ENCODE results near the gene NGEF.
"Not testable (repeated sequence)": the region's sequence is repeated elsewhere in the genome, so short reads cannot be mapped to it uniquely, and the experiment has no call there.

NGEF gene

DNA sequence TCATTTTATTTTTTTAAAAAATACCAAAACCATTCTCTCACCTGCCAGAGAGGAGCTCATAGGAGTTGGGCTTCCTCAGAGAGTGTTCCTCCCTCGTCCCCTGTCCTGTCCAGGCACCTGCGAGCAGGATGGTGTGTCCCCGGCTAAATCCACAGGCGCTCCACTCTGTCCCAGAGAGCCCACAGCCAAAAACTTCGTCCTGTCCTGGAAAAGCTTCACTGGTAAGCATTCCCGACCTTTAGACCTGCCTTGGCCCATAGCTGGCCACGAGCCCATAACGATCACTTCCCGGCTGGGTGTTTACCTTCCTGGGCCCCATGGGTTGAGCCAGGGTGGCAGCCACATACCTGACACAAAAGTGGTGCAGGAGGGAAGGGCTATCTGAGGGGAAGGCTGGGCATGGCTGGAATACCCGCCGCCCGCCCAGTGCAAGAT, at the start of gene NGEF:
TSS of gene NGEF (minus strand) at position 230 of the 435 bp plus-strand sequence. CDS start 38,366 bp downstream, outside the sequence.
- no peak for DNase-seq

GRCh38 chr2:233062451-233062850, 49.4 kb upstream of the NGEF start:
- DNase-seq, result no peak

- DNase-seq, result no peak
Observed at GRCh38 chr2:233061591-233062450, 48.8 kb upstream of the NGEF start.

DNA sequence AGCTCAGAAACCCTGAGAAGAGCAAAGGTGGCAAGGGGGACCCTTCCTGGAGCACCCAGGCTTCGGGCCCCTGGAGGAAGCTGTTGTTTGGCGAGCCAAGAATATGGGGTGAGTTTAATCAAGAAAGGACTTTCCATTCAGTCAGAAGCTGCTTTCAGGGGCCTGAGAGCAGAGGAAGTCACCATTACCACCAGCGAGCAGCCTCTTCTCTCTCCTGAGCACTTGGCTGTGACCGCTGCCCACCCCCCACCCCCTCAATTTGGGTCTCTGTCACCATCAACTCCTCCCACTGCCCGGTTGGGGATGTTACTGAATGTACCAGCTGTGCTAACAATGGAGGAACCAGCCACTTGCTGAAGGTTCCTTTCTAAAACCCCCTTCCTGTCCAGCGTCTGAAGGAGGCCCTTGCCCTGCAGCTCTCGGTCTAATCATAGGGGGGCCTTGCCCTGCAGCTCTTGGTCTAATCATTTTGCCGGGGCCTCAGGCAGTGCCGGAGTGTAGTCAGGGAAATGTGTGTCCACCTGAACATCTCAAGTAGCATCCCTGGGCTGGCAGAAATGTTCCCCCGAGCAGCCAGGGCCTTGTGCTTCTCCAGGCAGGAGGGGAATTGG, 48.0 kb upstream of the NGEF start:
- no peak for DNase-seq

- DNase-seq, result no peak
Observed at GRCh38 chr2:233060501-233060979, 47.5 kb upstream of the NGEF start.

- no peak for DNase-seq
Observed at GRCh38 chr2:233059797-233060500, 46.9 kb upstream of the NGEF start, which contains the start of gene INPP5D. TSS of gene INPP5D (plus strand) at chr2:233060342. CDS start at chr2:233060479, 137 bp downstream.

DNA sequence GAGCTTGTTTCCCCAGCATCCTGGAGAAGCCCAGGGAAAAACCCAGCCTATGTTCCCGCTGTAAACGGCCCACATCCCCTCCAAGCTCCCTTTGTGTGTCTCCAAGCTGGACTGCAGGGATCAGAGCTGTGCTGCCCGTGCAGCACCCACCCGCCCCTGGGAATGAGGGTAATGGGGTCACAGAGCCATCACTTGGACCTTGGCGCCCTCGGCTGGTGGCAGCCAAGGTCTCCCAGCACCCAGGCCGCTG, 46.4 kb upstream of the NGEF start:
- DNase-seq, result no peak

GRCh38 chr2:233058717-233059546, 45.9 kb upstream of the NGEF start:
- DNase-seq, result no peak

GRCh38 chr2:233056961-233057605, 44.0 kb upstream of the NGEF start:
- DNase-seq, result no peak

DNA sequence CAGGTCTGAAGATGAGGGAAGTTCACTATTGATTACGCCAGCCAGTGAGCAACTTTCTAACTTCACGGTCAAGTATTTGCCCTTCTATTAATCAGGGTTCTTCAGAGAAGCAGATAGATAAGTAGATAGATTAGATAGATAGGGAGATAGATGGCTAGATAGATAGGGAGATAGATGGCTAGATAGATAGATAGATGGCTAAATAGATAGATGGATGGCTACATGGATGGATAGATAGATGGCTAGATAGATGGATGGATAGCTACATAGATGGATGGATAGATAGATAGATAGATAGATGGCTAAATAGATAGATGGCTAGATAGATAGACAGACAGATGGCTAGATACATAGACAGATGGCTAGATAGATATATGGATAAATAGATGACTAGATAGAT, 42.3 kb upstream of the NGEF start:
- DNase-seq, result no peak

DNA sequence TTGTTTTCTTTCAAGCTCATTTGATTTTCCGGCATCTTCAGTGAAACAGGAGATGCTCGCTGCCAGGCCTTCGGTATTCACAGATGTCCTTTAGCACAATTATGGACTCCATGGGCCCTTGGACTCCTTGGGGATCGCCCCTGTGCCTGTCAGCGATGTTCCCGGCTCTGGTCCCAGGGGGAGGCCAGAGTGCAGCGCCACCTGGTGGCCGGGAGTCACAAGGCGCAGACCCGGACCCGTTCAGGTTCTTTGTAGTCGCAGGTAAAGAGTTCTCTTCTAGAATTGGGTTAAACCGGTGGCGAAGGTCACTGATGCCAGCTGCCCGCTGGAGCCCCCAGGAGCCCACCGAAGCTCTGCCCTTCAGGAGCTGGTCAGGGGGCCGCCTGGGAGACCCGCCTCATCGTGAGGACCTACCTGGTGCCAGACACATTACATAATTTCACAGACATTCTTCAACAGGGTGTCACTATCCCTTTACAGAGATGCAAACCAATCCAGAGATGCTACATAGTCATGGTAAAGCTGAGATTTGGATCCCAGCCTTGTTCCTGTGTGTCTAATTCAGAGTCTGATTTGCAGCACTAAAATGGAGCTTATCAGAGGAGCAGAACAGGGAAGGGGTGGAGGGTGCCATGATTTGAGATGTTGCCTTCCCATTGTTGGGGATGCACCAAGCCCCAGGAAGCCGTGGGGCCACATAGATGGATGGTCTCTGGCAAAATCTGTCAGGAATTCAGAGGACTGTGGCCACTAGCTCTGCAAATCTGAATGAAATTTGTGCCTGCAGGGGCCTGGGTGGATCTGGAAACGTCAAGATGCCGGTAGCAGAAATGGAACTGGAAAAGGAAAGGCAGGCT, 41.1 kb upstream of the NGEF start:
- DNase-seq, result peak; percentile 11

- DNase-seq, result not testable (repeated sequence)
Observed at GRCh38 chr2:233052517-233052916, 39.5 kb upstream of the NGEF start.

GRCh38 chr2:233051241-233052149, 38.4 kb upstream of the NGEF start:
- DNase-seq, result no peak

DNA sequence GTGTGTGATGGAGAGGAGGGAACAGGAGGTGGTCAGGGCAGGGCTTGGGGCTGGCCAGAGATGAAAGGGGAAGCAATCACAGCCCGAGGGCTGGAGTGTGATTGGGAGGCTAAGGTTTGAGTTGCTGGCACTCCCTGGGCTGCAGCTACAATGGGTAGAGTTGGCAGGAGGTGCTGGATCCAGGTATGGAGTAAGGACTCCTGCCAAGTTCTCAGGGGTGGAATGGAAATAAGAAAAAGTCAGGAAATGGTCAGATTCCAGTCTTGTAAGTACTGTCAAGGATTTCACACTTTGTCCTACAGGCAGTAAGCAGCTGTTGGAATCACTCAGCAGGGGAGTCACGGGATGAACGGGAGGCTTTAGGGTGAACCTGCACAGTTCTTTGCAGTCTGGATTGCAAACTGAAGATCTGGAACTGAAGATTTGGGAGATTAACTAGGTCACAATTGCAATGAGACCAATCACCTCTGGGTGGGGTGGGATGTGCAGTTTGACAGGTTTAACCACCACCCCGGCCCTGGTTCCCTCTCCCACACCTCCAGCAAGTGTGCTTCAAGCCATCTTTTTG, 36.2 kb upstream of the NGEF start:
- no peak for DNase-seq

- no peak for DNase-seq
Observed at GRCh38 chr2:233048569-233049193, 35.6 kb upstream of the NGEF start.

DNA sequence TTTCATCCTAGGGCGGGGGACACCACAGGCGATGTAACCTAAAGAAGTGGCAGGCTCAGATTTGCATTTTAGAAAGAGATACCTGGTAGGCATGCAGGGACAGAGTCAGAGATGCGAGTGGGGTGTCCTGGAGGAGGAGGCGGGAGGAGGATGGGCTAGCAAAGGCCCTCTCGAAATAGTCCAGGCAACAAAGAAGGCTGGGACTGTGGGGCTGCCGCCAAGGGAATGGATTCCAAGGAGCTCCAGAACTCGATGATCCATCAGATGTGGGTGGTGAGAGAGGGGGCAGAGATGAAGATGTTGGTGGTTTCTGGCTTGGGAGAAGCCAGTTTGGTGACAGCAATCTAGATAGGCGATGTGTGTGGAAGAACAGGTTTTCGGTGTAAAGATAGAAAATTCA, 34.6 kb upstream of the NGEF start:
- DNase-seq, result no peak

DNA sequence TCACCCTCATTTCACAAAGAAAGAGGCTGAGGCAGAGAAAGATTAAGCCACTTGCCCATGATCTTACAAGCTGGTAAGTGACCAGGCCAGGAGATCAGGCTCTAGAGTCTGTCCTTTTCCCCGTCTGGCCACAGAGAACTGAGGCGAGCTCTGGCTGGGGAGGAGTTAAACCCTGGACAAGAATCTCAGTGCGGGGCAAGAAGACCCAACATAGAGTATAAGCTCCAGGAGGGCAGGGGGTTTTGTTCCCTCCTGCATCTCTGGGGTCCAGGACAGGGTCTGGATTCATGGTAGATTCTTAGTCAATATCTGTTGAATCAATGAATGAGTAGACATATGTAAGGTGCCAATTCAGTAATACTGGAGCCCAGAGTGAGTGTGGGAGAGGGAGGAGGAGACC, 34.1 kb upstream of the NGEF start:
- DNase-seq, result no peak

DNA sequence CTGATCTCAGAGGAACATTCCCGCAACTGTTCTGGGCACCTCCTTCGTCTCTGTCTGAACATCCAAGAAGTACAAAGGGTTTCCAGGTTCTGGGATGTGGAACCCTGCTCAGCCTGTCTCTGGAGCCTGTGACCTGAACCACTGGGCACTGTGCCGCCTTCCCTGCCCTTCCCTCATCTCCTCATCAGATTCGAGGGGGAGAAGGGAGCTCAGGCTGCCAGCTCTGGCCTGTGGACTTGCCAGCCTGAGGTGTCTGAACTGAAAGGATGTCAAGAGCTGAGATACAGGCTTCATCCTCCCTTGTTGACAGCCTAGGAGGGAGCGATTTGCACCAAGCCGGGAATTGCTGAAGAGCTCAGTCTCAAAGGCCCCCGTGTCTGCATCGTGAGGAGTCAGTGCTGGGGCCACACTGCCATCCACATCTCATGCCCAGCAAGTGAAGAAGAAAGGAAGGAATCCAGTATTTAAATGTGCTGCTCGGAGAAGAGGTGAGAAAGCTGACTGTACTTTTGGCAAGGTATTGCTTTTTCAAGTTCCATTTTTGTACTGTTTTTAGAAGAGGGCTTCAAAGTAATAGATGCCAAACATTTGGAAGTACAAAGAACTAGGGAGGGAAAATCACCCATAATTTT, 32.0 kb upstream of the NGEF start:
- DNase-seq, result no peak

- no peak for DNase-seq
Observed at GRCh38 chr2:233042549-233042948, 29.5 kb upstream of the NGEF start.

Measured in NCI-H1694 treated with DMSO at 0.1 percent for 48 hours (cell line).